Hepatocyte (in vitro differentiated cells): ENCODE data around the gene CABP4.
"Not testable (repeated sequence)": the region's sequence is repeated elsewhere in the genome, so short reads cannot be mapped to it uniquely, and the experiment has no call there.

Experiments
- EZH2 ChIP-seq: fragments of 200-600 bp; sonication (generic); IDR thresholded peaks from 2 replicates; pipeline ENCODE4 v1.6.1; 2016; ENCODE audit warnings: antibody characterized with exemption, mild to moderate bottlenecking, borderline replicate concordance
- EZH2phosphoT487 ChIP-seq: fragments of 200-600 bp; sonication (generic); IDR thresholded peaks from one replicate; pipeline ENCODE4 v1.6.1; 2018; ENCODE audit warnings: antibody characterized with exemption, mild to moderate bottlenecking, low read depth, moderate library complexity; ENCODE audit not compliant: unreplicated experiment, severe bottlenecking
- TF ChIP-seq, protein P1 (sequence below): fragments of 200-600 bp; sonication (generic); IDR thresholded peaks from 2 replicates; pipeline ENCODE4 v1.5.1; 2016; ENCODE audit warnings: antibody characterized with exemption, mild to moderate bottlenecking; ENCODE audit not compliant: poor library complexity

DNA sequence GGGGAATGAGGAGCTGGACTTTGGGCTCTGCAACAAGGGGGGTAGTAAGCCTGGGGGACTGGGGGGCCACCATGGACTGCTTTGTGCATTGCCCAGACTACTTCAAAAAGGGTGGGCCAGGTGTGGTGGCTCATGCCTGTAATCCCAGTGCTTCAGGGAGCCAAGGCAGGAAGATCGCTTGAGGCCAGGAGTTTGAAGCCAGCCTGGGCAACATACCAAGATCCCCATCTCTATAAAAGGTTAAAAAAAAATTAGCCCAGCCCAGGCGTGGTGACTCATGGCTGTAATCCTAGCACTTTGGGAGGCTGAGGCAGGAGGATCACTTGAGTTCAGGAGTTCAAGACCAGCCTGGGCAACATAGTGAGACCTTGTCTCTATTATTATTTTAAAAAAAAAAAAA, 10.4 kb downstream of the CABP4 start:
- TF ChIP-seq, protein P1, sequence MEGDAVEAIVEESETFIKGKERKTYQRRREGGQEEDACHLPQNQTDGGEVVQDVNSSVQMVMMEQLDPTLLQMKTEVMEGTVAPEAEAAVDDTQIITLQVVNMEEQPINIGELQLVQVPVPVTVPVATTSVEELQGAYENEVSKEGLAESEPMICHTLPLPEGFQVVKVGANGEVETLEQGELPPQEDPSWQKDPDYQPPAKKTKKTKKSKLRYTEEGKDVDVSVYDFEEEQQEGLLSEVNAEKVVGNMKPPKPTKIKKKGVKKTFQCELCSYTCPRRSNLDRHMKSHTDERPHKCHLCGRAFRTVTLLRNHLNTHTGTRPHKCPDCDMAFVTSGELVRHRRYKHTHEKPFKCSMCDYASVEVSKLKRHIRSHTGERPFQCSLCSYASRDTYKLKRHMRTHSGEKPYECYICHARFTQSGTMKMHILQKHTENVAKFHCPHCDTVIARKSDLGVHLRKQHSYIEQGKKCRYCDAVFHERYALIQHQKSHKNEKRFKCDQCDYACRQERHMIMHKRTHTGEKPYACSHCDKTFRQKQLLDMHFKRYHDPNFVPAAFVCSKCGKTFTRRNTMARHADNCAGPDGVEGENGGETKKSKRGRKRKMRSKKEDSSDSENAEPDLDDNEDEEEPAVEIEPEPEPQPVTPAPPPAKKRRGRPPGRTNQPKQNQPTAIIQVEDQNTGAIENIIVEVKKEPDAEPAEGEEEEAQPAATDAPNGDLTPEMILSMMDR, result not testable (repeated sequence)
- TF ChIP-seq EZH2phosphoT487, EZH2: not testable (repeated sequence)
